Mucosa of rectum (tissue), 2 donors: Measurements from ENCODE around the gene CDH3.
"Not testable (repeated sequence)": the region's sequence is repeated elsewhere in the genome, so short reads cannot be mapped to it uniquely, and the experiment has no call there.

ENCODE experiments used
- H3K27ac ChIP-seq, 2 donors: one replicate each; pipeline ENCODE4 v1.7.0; 2013; ENCODE audit warnings: inconsistent platforms in 2 of 2, low read depth in 2 of 2, low read length in 2 of 2
- H3K27me3 ChIP-seq, 2 donors: one replicate each; pipeline ENCODE4 v1.7.0; 2013; ENCODE audit warnings: low read length in 2 of 2; ENCODE audit not compliant: control insufficient read depth in 2 of 2, insufficient read depth in 2 of 2
- H3K36me3 ChIP-seq, 2 donors: one replicate each; pipeline ENCODE4 v1.7.0; 2013; ENCODE audit warnings: low read length in 2 of 2; ENCODE audit not compliant: control insufficient read depth in 2 of 2, insufficient read depth in 2 of 2
- H3K4me1 ChIP-seq, 2 donors: one replicate each; pipeline ENCODE4 v1.7.0; 2013; ENCODE audit warnings: low read length in 2 of 2, mild to moderate bottlenecking in 1 of 2; ENCODE audit not compliant: control insufficient read depth in 2 of 2, insufficient read depth in 2 of 2
- H3K4me3 ChIP-seq, 2 donors: one replicate each; pipeline ENCODE4 v1.7.0; 2013; ENCODE audit warnings: low read length in 2 of 2
- H3K9ac ChIP-seq, 2 donors: one replicate each; pipeline ENCODE4 v1.7.0; 2013; ENCODE audit warnings: low read length in 2 of 2, low read depth in 1 of 2, mild to moderate bottlenecking in 1 of 2
- H3K9me3 ChIP-seq, 2 donors: one replicate each; pipeline ENCODE4 v1.7.0; 2013; ENCODE audit warnings: low read length in 2 of 2; ENCODE audit not compliant: control insufficient read depth in 2 of 2
- donor health status: healthy.
- donor health status: Normal muscosa, but diverticular disease.

CDH3 gene

DNA sequence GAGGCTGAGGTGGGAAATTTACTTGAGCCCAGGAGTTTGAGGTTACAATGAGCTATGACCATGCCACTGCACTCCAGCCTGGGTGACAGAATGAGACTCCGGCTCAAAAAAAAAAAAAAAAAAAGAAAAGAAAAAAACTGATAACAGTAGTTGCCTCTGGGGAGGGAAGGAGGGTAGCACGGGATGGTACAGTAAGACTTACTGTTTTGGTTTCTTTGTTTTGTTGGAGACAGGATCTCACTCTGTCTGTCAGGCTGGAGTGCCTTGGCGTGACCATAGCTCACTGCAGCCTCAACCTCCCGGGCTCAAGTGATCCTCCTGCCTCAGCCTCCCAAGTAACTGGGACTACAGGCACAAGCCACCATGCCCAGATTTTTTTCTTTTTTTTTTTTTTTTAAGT lies 71.4 kb downstream of the CDH3 start:
- H3K4me3 ChIP-seq, H3K27me3 ChIP-seq, H3K27ac ChIP-seq, H3K9ac ChIP-seq, H3K9me3 ChIP-seq, H3K36me3 ChIP-seq: not testable (repeated sequence)
- H3K4me1 ChIP-seq, result peaks cover 6 to 11% of the 10 kb centered on the region in 2 donors

DNA sequence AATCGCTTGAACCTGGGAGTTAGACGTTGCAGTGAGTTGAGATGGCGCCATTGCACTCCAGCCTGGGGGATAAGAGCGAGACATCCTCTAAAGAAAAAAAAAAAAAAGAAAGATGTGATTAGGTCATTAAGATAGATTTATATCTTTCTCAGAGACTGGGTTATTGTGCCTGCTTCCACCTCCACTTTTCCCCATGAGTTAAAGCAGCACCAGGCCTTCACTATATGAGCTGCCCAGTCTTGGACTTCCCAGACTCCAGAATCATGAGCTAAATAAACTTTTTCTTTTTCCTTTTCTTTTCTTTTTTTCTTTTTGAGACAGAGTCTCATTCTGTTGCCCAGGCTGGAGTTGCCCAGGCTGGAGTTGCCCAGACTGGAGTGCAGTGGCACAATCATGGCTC lies 72.6 kb downstream of the CDH3 start:
- Histone ChIP-seq H3K4me3 (no peak overlapping the region), H3K4me1 (peaks cover 16 to 17% of the 10 kb centered on the region in 2 donors), H3K27ac (no peak overlapping the region), H3K36me3 (no peaks in the 10 kb centered on the region), H3K9me3 (no peaks in the 10 kb centered on the region), H3K27me3 (no peaks in the 10 kb centered on the region), H3K9ac (no peak overlapping the region)

DNA sequence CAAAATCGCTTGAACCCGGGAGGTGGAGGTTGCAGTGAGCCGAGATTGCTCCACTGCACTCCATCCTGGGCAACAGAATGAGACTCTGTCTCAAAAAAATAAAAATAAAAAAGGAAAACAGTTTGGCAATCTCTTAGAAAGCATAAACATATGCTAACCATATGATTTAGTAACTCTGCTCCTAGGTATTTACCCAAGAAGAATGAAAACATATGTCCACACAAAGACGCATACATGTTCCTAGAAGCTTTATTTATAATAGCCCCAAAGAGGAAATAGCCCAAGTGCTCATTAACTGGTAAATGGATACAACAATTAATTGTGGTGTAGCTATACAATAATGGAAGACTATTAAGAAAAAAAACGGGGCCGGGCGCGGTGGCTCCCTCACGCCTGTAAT lies 73.5 kb downstream of the CDH3 start:
- Histone ChIP-seq H3K36me3 (no peaks in the 10 kb centered on the region), H3K27me3 (no peaks in the 10 kb centered on the region), H3K4me1 (peaks cover 16 to 23% of the 10 kb centered on the region in 2 donors), H3K4me3 (no peak overlapping the region), H3K9ac (no peak overlapping the region), H3K9me3 (no peaks in the 10 kb centered on the region), H3K27ac (no peak overlapping the region)

DNA sequence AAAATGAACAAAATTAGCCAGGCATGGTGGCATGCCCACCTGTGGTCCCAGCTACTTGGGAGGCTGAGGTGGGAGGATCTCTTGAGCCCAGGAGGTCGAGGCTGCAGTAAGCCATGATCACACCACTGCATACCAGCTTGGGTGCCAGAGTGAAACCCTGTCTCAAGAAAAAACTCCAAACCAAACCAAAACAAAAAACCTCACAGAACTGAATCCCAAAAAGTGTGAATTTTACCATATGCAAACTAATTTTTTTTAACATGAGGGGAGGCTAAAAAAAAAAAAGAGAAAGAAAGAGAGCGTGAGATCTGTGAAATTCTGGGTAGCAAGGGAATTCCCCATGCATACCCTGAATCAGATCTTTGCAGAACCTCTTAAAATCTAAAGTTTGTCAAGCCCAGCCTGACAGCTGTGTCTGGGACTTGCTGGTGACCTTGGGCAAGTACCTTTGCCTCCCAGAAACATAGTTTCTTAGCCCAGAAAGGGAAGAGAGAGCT lies 74.9 kb downstream of the CDH3 start:
- H3K4me3 ChIP-seq, result no peak overlapping the region
- no peaks in the 10 kb centered on the region for H3K9me3 ChIP-seq
- no peaks in the 10 kb centered on the region for H3K36me3 ChIP-seq
- H3K4me1 ChIP-seq, result peaks cover 22 to 30% of the 10 kb centered on the region in 2 donors
- no peaks in the 10 kb centered on the region for H3K27me3 ChIP-seq
- no peak overlapping the region for H3K9ac ChIP-seq
- no peak overlapping the region for H3K27ac ChIP-seq

DNA sequence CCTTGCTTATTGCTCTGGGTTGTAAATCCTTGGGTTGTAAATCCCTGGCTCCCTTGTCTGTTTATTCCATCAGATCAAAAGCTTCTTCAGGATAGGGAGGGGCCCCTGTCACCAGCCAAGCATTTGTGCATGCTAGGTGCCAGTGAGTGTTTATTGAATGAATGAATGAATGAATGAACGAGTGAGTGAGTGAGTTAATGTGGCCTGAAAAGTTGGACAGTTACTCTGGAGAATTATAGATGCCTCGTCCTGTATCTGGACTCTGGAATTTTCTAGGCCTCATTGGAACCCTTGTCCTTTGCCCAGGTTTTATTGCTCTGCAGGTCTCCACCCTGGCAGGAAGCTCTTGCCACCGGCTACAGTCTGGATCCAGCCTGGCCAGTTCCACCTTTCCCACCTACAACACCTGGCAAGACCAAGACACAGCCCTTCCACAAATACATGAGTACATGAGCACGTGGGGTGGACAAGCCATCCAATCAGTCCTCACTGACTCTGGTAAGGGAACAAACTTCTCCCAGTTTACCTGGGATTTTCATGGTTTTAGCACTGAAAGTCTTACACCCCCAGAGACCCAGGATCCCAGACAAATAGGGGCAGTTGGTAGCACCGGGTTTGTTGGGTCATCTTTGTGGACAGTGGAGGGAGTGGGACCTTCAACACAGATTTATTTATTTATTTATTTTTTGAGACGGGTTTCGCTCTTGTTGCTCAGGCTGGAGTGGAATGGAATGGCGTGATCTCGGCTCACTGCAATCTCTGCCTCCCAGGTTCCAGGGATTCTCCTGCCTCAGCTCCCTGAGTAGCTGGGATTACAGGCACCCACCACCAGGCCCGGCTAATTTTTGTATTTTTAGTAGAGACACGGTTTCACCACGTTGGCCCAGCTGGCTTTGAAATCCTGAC lies 77.3 kb downstream of the CDH3 start:
- Histone ChIP-seq H3K36me3 (no peaks in the 10 kb centered on the region), H3K4me1 (peaks cover 18 to 37% of the 10 kb centered on the region in 2 donors), H3K27me3 (no peaks in the 10 kb centered on the region), H3K9ac (peak overlapping the region in 1 of 2 donors; percentile 36), H3K4me3 (peak overlapping the region in 1 of 2 donors; percentile 27), H3K9me3 (no peaks in the 10 kb centered on the region), H3K27ac (peak overlapping the region; percentile 74 to 91)

DNA sequence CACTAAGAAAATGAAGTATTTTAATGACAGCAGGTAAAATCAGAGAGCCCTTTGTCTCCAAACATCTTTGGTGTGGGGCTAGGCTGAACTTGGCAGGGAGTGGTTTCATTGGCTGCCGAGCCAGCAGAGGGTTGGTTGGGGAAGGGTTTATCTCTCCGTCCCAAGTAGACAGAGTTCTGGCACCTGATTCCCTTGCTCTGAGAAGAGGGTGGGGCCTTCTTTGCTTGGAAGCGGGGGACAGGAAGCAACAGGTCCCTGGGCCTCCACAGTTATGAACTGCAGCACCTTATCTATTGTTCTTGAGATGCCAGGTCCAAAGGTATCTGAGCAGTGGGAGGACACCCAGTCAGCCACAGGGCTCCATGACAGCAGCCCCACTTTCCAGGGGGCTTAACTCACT lies 79.7 kb downstream of the CDH3 start:
- H3K27me3 ChIP-seq, result no peaks in the 10 kb centered on the region
- peaks cover 18 to 37% of the 10 kb centered on the region in 2 donors for H3K4me1 ChIP-seq
- H3K27ac ChIP-seq, result peak overlapping the region; percentile 74 to 84
- H3K4me3 ChIP-seq, result no peak overlapping the region
- H3K9me3 ChIP-seq, result no peaks in the 10 kb centered on the region
- H3K36me3 ChIP-seq, result no peaks in the 10 kb centered on the region
- H3K9ac ChIP-seq, result peak overlapping the region in 1 of 2 donors; percentile 51

DNA sequence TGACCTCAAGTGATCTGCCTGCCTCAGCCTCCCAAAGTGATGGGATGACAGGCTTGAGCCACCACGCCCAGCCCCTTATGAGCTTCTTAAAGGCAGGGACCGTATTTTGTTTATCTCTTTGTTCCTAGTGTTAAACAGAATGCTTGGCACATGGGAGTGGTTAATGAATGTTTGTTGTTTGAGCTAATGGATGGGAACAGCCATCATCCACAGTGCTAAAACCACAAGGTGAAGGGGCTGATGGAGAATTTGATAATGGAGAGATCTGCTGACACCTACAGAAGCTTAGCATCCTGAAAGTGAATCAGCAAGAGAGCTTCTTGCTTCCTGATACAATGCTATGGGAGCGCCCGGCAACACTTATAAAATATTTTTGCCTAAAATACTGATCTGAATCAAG lies 83.4 kb downstream of the CDH3 start:
- H3K4me1 ChIP-seq, result peaks cover 16 to 31% of the 10 kb centered on the region in 2 donors
- no peak overlapping the region for H3K4me3 ChIP-seq
- no peaks in the 10 kb centered on the region for H3K27me3 ChIP-seq
- no peak overlapping the region for H3K27ac ChIP-seq
- H3K36me3 ChIP-seq, result no peaks in the 10 kb centered on the region
- H3K9me3 ChIP-seq, result no peaks in the 10 kb centered on the region
- no peak overlapping the region for H3K9ac ChIP-seq

DNA sequence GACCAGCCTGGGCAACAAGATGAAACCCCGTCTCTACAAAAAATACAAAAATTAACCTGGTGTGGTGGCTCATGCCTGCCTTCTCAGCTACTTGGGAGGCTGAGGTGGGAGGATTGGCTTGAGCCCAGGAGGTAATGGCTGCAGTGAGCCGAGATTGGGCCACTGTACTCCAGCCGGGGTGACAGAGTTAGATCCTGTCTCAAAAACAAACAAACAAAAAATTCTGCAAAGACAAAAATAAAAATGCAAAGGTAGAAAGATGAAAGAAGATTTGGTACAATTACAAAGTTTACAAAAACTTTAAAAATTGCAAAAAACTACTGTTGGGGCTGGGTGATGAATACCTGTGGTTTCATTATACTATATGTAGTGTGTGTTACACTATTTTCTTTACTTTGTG lies 86.5 kb downstream of the CDH3 start:
- H3K4me3 ChIP-seq, result no peak overlapping the region
- no peaks in the 10 kb centered on the region for H3K36me3 ChIP-seq
- peak overlapping the region; percentile 92 to 95 for H3K27ac ChIP-seq
- H3K9ac ChIP-seq, result no peak overlapping the region
- H3K27me3 ChIP-seq, result peaks cover 0 to 2% of the 10 kb centered on the region in 2 donors
- no peaks in the 10 kb centered on the region for H3K9me3 ChIP-seq
- H3K4me1 ChIP-seq, result peaks cover 7 to 17% of the 10 kb centered on the region in 2 donors

DNA sequence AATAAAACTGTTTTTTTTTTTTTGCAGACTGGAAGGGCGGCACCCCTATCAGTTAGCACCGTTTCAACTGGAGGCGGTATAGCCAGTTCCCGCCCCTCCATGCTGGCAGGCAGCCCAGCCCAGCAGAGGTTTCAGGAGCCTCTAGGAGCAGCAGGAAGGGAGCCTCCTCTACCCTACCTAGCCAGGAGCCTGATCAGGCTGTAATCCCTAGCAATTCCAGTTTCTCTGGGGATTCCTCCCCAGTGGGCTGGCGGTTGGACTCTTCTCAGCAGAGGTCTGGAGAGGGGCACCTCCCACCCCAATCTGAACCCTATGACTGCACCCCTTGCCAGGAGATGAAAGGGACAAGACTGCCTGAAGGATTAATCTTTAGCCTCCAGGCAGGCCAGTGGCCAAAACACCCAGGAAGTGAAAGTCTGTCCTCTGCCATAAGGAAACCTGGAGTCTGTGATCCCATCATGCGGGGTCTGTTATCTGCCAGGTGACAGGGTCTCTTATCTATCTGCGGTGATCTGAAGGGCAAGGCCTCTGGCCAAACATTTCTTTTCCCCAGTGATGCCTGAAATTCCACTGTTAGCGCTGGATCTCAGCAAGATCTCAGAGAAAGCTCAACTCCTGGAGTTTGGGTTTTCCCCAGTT lies 87.1 kb downstream of the CDH3 start:
- Histone ChIP-seq H3K4me3 (peak overlapping the region in 1 of 2 donors; percentile 37), H3K36me3 (no peaks in the 10 kb centered on the region), H3K27ac (peak overlapping the region; percentile 92 to 95), H3K9ac (peak overlapping the region; percentile 41 to 62), H3K4me1 (peaks cover 7 to 17% of the 10 kb centered on the region in 2 donors), H3K27me3 (peaks cover 0 to 2% of the 10 kb centered on the region in 2 donors), H3K9me3 (no peaks in the 10 kb centered on the region)
